ENCODE results near the gene SH2D6. TPM values are rescaled to one million over a fixed set of nuclear protein-coding genes. Genes with fewer than 3 reads are reported as not detected.
A peak's percentile ranks its signal among the peaks of the same experiment; 100 is the strongest.
"Not testable (repeated sequence)": the region's sequence is repeated elsewhere in the genome, so short reads cannot be mapped to it uniquely, and the experiment has no call there.

The SH2D6 gene
- polyA plus RNA-seq, 1 donor = 1.3 TPM

DNA sequence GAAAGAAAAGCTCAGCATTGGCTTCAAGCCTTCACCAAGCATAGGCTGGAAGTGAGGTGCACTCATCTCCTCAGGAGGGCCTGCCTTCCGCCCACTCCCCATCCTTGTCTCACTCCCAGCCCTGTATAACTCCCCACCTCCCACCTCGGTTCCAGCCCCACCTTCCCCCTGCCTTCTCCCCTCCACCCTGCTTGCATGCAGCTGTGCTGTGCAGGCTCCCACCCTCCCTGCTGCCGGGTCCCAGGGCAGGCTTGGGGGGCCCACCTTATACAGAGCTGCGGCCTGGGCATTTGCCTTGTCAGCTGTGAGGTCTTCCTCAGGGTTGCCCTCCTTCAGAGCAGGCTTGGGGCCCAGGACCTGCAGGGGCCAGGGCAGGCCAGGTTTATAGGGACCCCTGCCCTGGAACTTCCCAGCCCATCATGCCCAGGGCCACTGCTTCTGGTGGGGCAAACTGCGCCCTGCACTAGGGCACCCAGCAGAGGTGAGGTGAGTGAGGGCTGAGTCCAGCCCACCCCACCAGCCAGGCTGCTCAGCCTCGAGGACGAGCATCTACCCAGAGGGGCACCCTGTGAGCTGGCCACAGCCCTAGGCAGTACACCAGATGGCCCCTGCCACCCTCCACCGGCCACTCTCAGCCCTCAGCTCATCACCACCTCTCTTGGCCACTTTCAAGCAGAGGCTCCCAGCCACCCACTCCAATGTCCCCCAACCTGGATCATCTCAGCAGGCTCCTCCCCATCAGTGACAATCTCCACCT lies 19.9 kb upstream of the SH2D6 start:
- DNase-seq = no peak

DNA sequence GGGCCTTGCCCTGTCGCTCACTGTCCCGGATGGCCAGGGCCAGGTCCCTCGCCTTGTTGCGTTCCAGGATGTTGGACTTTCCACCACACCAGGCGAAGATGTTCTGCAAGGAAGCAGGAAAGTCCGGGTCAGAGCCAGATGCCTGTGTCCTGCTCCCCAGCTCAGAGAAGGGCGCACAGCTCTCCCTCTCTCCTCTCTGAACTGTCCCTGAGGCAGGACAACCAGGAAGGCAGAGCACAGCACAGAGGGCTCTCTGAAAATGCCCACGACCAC lies 19.4 kb upstream of the SH2D6 start:
- DNase-seq = no peak

DNA sequence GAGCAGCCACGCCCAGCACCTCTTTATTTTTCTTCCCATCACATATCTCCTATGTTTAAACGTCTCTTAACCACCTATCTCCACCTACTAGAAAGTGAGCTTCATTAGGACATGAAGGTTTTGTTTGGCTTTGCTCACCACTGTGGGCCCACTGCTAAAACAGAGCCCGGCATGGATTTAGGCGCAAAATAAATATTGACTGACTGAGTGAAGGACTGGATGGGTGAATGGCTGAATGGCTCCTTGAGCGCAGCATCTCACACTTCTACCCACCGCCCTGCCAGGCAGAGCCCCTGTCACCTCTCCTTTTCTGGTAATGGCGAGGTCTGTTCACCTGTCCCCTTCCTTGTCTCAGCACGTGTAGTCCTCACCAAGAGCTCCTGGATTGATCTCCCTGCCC lies 18.5 kb upstream of the SH2D6 start:
- no peak for DNase-seq

DNA sequence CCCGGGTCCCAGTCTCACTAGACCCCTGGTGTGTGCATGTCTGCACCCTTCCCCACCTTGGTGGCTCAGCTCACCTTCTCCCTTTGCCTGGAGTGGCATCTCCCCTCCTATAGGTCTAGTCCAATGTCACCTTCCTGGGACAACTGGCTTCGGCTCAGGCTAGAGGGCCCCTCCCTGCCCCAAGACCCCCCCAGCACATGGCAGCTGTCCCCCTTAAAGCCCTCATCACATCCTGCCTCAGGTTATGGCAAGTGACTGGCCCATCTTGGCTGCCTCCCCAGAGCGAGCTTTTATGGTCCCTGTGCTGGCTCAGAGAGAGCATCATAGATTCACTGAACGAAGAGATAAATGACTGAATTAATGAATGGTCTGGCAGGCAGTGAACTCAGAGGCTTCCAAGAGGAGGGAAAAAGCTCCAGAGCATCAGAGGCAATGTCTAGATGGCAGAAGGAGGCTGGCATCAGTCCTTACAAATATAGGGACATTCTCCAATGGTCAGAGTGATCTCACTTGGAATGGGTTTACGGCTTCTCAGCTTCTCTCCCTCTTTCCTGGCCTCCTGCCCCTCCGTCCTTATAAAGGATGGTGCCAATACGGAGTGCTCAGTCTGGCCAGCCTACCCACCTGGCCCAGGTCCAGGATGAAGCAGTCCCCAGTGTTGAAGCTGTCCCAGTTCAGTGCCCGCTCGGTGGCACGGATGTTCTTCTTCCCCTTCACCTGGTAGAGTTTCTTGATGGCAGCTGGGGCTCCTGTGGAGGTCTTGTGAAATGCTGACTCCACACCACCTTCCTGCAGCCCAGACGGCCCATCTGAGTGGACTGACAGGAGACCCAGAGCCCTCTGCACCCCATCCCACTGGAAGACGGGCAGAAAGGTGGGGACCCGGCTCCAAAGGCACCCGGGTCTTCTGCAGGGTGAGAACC lies 17.7 kb upstream of the SH2D6 start:
- DNase-seq = no peak

DNA sequence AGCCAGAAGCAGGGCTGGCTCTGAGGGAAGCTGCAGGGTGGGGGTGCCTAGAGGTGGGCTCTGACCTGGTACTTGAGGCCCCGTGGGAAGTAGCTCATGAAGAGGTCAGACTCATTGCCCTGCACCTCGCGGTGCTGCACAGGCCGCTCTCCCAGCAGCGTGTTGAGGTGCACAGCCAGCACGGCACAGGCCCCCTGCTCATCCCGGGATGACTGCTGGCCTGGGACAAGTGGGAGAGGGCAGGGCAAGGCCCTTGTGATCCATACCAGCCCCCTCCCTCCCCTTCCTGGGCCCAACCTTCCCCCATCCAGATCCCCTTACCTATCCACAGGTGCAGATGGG lies 17.1 kb upstream of the SH2D6 start:
- no peak for DNase-seq

DNA sequence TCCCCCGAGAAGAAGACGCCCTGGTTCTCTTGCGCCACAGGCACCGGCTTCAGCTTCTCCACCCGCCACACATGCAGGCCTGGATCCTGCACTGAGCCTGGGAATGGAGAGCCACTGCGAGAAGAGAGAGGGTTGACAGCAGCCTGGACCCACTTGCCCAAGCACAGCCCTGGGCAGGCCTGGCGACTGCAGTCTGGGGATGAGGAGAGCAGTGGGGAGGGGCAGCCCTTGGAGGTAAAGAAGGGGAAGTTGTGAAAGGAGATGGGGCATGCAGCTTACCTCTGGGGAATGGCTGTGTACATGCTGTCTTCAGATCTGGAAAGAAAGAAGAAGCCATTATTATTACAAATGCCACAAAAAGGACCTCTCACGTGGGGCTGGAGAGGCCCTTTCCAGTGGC lies 16.7 kb upstream of the SH2D6 start:
- DNase-seq = no peak

DNA sequence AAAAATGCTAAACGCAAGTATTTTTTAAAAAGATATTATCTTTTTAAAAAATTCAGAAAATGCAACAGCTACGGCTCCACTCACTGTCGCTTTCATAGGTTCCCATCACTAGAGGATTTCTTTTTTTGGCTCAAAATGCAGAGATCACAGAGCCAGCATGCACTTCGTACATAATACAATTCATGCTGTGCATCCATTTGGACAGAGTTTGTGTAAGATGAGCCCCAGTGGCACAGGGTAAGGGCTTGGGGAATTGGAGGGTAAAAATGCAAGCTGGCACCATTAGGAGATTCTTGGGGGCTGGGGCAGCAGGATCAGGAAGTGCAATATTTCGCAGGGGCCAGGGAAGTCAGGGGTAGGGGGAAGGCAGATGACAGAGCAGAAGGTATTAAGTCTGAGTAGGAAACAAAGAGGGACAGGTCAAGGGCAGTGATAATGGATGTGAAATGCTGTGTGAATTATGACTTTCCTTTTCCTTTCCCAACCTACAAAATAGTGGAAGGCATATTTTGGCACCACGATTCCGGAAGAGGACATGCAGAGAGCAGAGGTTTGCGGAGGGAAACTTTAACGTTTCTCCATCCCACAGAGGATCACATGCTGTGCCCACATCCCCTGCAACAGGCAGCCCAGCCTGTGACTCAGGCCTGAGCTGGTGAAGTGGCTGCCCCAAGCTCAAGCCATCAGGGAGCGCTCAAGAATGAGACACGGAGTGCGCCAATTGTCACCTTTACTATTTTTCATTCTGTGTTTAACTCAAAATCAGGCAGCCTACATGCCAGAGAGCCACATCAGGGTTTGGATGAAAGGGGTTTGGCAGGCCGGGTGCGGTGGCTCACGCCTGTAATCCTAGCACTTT lies 13.1 kb upstream of the SH2D6 start:
- DNase-seq = no peak

DNA sequence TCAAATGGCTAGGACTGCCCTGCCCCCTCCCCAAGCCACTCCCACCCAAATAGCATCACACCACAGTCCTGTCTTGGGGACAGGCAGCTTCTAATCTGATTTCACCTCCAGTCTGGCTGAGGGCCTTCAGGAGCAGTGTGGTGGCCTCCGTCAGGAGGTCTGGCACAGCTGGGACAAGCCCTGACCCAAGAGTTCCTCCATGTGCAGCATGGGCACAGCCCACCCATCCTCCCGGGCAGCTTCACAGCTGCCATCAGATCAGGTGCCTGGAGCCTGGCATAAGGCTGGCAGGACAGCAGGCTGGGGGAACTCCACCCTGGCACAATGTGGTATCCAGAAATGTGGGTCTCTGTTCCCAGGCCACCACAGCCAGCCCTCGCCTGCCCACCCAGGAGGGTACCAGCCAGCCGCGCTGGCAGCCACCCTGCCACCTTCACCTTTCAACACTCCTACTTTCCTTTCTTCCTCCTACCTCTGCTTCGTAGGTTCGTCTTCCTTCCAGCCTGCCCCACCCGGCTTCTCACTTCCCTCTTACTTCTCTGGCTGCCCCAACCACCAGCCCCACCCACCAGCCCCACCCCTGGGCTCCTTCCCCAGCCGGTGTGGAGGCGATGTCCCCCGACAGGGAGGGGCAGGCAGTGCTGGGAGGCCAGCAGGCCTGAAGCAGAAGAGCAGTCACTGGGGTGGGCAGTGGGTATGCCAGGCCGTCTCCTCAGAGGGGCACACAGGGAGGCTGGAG lies 8.5 kb upstream of the SH2D6 start, which contains the start of gene CAPG:
TSS of gene CAPG (minus strand) at position 522 of the 739 bp plus-strand sequence. CDS start 8,221 bp downstream, outside the sequence.
- no peak for DNase-seq

DNA sequence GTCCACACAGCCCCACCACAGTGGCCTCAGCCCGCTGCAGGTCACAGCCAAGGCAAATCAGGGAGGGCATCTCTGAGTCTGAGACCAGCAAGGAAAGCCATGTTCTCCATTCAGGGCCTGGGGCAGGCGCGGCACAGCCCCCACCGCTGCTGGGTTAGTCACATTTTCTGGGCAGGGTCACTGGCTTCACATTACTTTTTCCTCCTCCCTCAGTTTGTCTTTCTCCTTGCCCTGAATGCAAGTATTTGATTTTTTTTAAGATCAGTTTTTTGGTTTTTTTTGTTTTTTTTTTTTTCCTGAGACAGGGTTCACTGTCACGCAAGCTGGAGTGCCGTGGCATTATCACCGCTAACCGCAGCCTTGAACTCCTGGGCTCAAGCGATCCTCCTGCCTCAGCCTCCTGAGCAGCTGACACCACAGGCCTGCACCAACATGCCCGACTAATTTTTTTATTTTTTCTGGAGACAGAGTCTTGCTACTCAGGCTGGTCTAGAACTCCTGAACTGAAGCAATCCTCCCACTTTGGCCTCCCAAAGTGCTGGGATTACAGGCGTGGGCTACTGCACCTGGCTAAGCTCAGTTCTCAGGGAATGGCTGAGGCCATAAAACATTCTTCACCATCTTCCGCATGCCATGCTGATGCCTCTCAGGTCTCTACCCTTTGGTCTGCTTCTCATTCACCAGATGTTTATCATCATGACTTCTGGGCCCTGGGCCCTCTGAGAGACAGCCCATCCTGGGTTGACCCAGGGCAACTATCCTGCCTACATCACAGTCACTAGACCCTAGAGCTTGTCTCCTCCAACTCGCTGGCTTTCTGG lies 7.7 kb upstream of the SH2D6 start:
- no peak for DNase-seq

DNA sequence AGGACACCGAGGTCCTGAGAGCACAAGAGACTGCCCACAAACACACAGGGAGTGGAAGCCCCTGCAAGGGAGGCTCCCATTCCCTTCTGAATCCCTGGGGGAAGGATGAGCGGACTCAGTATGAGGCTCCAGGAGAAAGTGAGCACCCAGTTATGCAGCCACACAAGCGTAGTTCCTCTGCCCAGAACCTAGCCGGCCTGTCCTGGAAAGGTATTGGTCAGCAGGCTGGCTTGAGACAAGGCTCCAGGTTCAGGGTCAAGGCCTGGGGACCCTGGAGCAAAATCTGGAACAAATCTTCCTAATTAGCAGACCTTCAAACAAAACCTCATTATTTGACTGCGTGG lies 7.1 kb upstream of the SH2D6 start:
- DNase-seq = no peak

DNA sequence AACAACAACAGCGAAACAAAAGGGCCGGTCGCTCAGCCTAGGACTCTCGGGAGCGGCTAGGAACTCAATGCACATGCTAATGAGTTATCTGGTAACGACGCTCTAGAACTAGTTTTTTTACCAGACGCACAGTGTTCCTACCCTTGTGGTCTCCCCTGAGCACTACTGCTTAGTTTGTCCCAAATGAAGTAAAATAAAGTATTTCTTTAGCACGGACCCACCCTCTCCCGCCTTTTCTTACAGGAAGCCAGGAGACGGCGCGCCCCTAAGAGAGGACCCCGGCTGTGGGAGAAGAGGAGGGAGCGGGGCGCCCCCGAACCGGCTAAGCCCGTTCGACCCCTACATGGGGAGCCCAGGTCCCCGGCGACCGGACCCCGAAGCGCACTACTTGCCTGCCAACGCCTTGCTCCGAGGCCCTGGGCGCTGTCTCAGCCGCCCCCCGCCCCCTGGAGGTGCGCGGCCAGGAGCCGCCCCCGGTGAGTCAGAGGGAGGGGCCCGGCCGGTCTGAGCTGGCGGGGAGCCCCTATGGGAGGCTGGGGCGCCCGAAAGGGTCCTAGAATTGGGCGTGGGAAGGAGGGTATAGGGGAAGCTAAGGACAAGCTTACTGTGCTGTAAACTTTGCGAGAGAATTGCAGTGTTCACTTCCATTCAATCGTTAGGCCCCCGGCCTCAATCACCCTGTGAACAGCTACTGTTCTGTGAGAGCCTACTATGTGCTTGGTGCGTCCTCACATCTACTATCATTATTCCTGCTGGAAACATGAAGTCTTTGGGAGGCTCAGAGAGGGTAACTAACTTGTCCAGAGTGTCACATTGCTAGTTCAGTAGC lies 4.7 kb upstream of the SH2D6 start:
- DNase-seq = no peak

DNA sequence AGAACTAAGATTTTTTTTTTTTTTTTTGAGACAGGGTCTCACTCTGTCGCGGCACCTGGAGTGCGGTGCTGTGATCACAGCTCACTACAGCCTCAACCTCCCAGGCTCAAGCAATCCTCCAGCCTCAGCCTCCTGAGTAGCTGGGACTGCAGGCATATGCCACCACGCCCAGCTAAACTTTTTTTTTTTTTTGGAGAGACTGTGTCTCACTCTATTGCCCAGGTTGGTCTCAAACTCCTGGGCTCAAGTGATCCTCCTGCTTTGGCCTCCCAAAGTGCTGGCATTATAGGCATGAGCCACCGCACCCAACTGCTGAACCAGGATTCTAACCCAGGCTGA lies 4.1 kb upstream of the SH2D6 start:
- DNase-seq = not testable (repeated sequence)

DNA sequence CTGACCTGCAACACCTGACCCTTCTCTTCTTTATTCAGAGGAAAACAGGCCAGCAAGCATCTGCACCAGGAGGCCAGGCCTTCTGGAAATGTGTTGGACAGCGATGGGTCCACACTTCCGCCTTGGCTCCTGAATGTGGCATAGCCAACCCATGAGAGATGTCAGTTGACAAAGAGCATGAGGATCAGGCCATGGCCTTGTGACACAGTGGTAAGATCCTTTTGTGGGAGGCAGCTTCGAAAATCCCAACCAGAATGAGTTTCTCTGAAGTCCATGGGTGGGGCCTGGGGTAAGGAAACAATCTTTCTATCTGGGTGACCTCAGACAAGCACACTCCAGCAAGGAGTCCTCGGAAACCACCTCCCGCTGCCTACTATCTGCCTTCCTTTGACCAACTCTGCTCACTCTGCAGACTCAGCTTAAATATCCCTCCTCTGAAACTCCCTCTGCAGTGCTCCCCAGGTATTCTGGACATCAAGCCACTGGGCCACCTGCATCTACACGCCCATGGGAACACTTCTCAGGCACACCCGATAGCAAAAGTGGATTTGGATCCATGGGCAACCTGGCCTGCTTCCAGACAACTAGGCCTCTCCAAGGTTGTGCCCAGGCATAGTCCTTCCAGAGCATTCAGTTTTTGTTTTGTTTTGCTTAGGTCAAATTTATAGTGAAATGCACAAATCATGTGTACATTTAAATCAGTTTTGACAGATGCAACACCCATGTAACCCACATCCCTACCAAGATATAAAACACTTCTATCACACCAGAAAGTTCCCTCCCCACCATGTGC lies 3.6 kb upstream of the SH2D6 start:
- DNase-seq = no peak

DNA sequence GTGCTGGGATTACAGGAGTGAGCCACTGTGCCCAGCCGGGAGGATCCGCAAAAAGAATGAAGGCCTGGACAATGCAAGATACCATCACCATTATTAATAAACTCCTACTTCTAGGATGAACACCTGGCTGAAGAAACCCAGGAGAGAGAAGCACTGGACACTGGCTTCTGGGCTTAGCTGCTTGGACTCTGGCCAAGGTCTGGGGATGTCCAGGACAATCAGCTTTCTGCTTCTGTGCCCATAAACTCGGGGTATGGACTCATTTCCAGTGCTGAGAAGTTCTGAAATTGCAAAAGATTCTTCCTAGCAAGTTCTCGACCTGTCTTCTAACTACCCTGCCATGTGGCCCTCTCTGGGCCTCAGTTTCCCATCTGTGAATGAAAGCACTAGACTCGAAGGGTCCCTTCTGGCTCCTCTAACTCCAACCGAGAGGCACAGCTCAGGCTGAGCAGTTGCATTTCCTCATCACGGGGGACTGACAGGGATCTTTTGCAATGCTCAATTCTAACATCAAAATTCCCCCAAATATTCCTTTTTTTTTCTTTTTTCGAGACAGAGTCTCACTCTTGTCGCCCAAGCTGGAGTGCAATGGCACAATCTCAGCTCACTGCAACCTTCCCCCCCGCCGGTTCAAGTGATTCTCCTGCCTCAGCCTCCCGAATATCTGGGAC lies 2.4 kb upstream of the SH2D6 start:
- DNase-seq = no peak

DNA sequence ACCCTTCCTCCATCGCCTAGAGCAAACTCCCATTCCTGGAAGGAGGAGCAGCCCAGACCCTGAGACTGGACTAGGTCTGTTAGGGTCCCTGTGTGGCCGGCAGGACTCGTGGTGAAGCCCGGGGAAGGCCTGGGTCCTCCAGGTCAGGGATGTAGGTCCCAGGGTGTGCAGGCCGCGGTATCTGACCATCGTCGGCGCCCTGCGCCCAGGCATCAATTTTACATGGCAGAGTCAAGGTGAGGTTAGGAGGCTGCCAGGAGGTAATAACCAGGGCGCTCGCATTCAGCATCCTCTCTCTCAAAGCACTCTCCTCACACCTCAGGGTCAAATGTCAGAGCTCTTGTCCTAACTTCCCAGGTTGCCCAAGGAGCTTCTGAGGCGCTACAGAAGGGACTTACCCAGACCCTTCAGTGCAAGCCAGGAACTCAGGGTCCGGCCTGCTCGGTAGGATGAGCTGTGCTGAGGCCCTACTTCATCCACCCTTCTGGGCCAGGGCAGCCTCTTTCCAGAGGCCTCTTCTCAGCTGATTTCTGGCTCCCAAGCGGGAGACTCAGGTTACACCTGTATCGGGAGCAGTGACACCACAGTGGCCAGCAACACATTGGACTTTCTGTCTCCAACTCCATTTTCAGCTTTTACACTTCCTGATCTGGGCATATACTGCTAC lies 628 bp downstream of the SH2D6 start:
- no peak for DNase-seq

DNA sequence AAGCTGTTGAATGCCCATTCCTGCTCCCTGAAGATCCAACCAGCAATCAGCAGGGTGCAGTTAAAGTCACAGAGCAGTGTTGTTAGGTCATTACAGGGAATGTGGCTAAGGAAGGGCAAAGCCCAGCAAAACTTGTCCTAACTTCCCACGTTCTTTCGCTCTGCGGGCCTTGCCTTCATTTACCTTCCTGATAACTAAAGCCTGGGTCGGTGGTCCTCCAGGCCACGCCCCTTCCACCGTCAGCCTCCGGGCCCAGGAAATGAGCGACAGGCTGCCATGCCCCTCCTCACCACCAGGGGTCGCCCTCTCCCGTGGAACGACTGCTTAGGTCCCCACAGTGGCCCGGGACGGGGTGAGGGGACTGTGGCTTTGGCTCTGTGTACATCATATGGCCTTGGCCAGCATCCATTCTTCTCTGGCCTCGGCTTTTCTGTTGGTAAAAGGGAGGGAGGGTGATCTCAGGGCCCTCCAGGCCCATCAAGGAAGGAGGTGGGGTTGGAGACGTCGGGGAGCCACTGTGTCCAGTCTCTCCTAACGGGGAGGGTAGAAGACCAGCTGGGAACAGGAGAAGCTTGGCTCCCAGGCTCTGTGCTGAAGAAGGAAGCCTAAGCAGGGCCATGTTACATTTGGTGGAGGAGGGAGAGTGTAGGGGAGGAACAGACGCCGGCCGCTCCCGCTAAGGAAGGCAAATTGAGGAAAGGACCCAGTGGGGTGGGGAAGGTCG lies 2.2 kb downstream of the SH2D6 start:
- DNase-seq = peak; percentile 86

DNA sequence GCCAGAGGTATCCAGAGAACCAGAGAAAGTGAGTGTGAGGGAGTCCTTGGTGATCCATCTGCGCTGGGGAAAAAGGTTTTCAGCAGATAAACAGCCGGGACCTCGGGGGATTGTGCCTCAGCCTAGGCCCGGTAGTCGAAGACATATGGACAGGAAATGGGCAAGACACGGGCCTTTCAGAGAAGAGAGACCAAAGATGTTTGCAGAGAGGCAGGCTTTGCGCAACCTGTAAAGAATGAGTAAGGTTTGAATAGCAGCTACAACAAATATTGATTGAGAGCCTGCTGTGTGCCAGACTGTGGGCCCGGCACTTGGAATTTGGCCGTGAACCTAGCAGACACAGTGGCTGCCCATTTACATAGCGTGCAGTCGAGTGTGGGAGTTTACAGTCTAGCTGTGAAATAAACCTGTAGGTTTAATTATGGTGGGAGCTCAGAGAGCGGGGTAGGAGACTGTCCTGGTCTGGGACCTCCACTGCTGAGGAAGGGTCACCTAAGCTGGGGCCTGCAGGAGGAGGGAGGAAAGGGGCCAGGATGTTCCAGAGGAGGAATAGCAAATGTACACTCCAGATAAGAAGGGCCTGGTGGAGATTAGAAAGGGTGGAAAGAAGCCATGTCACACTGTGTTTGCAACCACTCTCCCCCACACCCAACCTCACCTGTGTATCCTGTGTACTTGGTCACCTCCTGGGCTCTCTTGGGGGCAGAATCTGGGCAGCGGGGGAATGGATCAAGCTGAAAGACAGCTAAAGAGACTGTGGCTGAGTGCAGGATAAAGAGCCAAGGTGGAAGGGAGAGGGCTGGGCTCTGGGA lies 3.0 kb downstream of the SH2D6 start:
- no peak for DNase-seq
